ENCODE results near the gene SOX12.

Gene SOX12

GRCh38 chr20:362271-363254 lies 37.2 kb downstream of the SOX12 start:
- no peak for DNase-seq
- Histone ChIP-seq H3K27ac (ENCODE audit: insufficient read depth, low read length, poor library complexity, severe bottlenecking) (no peak overlapping the region), H3K36me3 (ENCODE audit: control insufficient read depth, insufficient read depth, low read length) (no peaks in the 10 kb centered on the region), H3K27me3 (replicated peaks; ENCODE audit: control insufficient read depth, insufficient read depth, low read length, poor library complexity, severe bottlenecking) (no peaks in the 10 kb centered on the region), H3K4me3 (ENCODE audit: insufficient read depth, low read depth, low read length, poor library complexity, severe bottlenecking) (no peak overlapping the region), H3K4me1 (ENCODE audit: control insufficient read depth, insufficient read depth, low read length, poor library complexity, severe bottlenecking) (peaks cover 8% of the 10 kb centered on the region), H3K9me3 (ENCODE audit: control insufficient read depth, low read length) (no peaks in the 10 kb centered on the region)

- H3K27me3 ChIP-seq (replicated peaks; ENCODE audit: control insufficient read depth, insufficient read depth, low read length, poor library complexity, severe bottlenecking) = no peaks in the 10 kb centered on the region
- H3K9me3 ChIP-seq (ENCODE audit: control insufficient read depth, low read length) = no peaks in the 10 kb centered on the region
- DNase-seq = no peak
- no peaks in the 10 kb centered on the region for H3K36me3 ChIP-seq (ENCODE audit: control insufficient read depth, insufficient read depth, low read length)
- H3K27ac ChIP-seq (ENCODE audit: insufficient read depth, low read length, poor library complexity, severe bottlenecking) = no peak overlapping the region
- H3K4me3 ChIP-seq (ENCODE audit: insufficient read depth, low read depth, low read length, poor library complexity, severe bottlenecking) = no peak overlapping the region
- H3K4me1 ChIP-seq (ENCODE audit: control insufficient read depth, insufficient read depth, low read length, poor library complexity, severe bottlenecking) = peaks cover 8% of the 10 kb centered on the region
Observed at GRCh38 chr20:363319-364078, 38.1 kb downstream of the SOX12 start.

- Histone ChIP-seq H3K9me3 (ENCODE audit: control insufficient read depth, low read length) (no peaks in the 10 kb centered on the region), H3K4me3 (ENCODE audit: insufficient read depth, low read depth, low read length, poor library complexity, severe bottlenecking) (no peak overlapping the region), H3K27me3 (replicated peaks; ENCODE audit: control insufficient read depth, insufficient read depth, low read length, poor library complexity, severe bottlenecking) (no peaks in the 10 kb centered on the region), H3K27ac (ENCODE audit: insufficient read depth, low read length, poor library complexity, severe bottlenecking) (no peak overlapping the region), H3K4me1 (ENCODE audit: control insufficient read depth, insufficient read depth, low read length, poor library complexity, severe bottlenecking) (peaks cover 8% of the 10 kb centered on the region), H3K36me3 (ENCODE audit: control insufficient read depth, insufficient read depth, low read length) (no peaks in the 10 kb centered on the region)
- DNase-seq = no peak
Observed at GRCh38 chr20:364905-365794, 39.8 kb downstream of the SOX12 start.

- H3K27ac ChIP-seq (ENCODE audit: insufficient read depth, low read length, poor library complexity, severe bottlenecking) = no peak overlapping the region
- H3K4me1 ChIP-seq (ENCODE audit: control insufficient read depth, insufficient read depth, low read length, poor library complexity, severe bottlenecking) = peaks cover 8% of the 10 kb centered on the region
- H3K27me3 ChIP-seq (replicated peaks; ENCODE audit: control insufficient read depth, insufficient read depth, low read length, poor library complexity, severe bottlenecking) = no peaks in the 10 kb centered on the region
- H3K36me3 ChIP-seq (ENCODE audit: control insufficient read depth, insufficient read depth, low read length) = no peaks in the 10 kb centered on the region
- DNase-seq = no peak
- H3K4me3 ChIP-seq (ENCODE audit: insufficient read depth, low read depth, low read length, poor library complexity, severe bottlenecking) = no peak overlapping the region
- no peaks in the 10 kb centered on the region for H3K9me3 ChIP-seq (ENCODE audit: control insufficient read depth, low read length)
Observed at GRCh38 chr20:366041-366718, 40.8 kb downstream of the SOX12 start.

DNA sequence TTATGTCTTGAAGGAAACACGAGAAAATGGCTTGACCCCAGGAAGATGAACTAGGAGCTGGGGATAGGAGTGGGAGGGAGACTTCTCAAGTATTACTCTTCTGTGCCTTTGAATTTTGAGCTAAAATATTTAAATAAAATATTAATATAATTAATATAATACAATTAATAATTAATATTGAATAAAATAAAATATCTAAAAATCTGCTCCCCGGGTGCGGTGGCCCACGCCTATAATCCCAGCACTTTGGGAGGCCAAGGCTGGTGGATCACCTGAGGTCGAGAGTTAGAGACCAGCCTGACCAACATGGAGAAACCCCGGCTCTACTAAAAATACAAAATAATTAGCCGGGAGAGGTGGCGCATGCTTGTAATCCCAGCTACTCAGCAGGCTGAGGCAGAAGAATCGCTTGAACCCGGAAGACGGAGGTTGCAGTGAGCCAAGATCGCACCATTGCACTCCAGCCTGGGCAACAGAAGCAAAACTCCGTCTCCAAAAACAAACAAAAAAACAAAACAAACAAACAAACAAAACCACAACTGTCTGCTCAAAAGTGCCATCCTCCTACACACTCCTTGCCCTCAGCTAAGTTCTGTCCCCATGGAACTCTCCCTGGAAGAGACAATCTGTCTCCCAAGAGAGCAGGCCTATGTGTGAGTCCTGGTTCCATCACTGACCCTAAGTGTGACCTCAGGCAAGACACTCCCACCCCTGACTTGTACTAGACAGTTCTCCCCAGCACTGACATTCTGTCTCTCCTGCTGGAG lies 41.5 kb downstream of the SOX12 start:
- Histone ChIP-seq H3K27ac (ENCODE audit: insufficient read depth, low read length, poor library complexity, severe bottlenecking) (no peak overlapping the region), H3K9me3 (ENCODE audit: control insufficient read depth, low read length) (no peaks in the 10 kb centered on the region), H3K4me3 (ENCODE audit: insufficient read depth, low read depth, low read length, poor library complexity, severe bottlenecking) (no peak overlapping the region), H3K36me3 (ENCODE audit: control insufficient read depth, insufficient read depth, low read length) (no peaks in the 10 kb centered on the region), H3K4me1 (ENCODE audit: control insufficient read depth, insufficient read depth, low read length, poor library complexity, severe bottlenecking) (peaks cover 10% of the 10 kb centered on the region), H3K27me3 (replicated peaks; ENCODE audit: control insufficient read depth, insufficient read depth, low read length, poor library complexity, severe bottlenecking) (no peaks in the 10 kb centered on the region)
- no peak for DNase-seq

GRCh38 chr20:367486-367887 lies 42.1 kb downstream of the SOX12 start:
- peaks cover 13% of the 10 kb centered on the region for H3K4me1 ChIP-seq (ENCODE audit: control insufficient read depth, insufficient read depth, low read length, poor library complexity, severe bottlenecking)
- H3K4me3 ChIP-seq (ENCODE audit: insufficient read depth, low read depth, low read length, poor library complexity, severe bottlenecking) = no peak overlapping the region
- no peaks in the 10 kb centered on the region for H3K9me3 ChIP-seq (ENCODE audit: control insufficient read depth, low read length)
- no peaks in the 10 kb centered on the region for H3K36me3 ChIP-seq (ENCODE audit: control insufficient read depth, insufficient read depth, low read length)
- no peak for DNase-seq
- H3K27me3 ChIP-seq (replicated peaks; ENCODE audit: control insufficient read depth, insufficient read depth, low read length, poor library complexity, severe bottlenecking) = no peaks in the 10 kb centered on the region
- H3K27ac ChIP-seq (ENCODE audit: insufficient read depth, low read length, poor library complexity, severe bottlenecking) = no peak overlapping the region

DNA sequence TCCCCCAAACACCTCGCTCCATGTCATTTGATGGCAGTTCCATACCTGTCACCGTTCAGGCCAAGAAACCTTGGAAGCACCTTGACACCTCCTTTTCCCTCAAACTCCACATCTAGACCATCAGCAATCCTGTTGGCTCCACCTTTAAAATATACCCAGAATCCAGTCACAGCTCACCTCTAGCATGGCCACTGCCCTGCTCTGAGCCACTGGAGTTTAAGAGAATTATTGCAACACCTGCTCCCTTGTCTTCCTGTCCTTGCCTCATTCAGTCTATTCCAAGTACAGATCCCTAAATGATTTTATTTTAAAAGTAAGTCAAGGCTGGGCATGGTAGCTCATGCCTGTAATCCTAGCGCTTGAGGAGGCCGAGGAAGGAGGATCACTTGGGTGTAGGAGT lies 43.6 kb downstream of the SOX12 start:
- Histone ChIP-seq H3K36me3 (ENCODE audit: control insufficient read depth, insufficient read depth, low read length) (no peaks in the 10 kb centered on the region), H3K4me1 (ENCODE audit: control insufficient read depth, insufficient read depth, low read length, poor library complexity, severe bottlenecking) (peaks cover 13% of the 10 kb centered on the region), H3K27me3 (replicated peaks; ENCODE audit: control insufficient read depth, insufficient read depth, low read length, poor library complexity, severe bottlenecking) (no peaks in the 10 kb centered on the region), H3K4me3 (ENCODE audit: insufficient read depth, low read depth, low read length, poor library complexity, severe bottlenecking) (no peak overlapping the region), H3K9me3 (ENCODE audit: control insufficient read depth, low read length) (no peaks in the 10 kb centered on the region), H3K27ac (ENCODE audit: insufficient read depth, low read length, poor library complexity, severe bottlenecking) (no peak overlapping the region)
- DNase-seq = no peak

GRCh38 chr20:370151-370600 lies 44.8 kb downstream of the SOX12 start:
- Histone ChIP-seq H3K4me3 (ENCODE audit: insufficient read depth, low read depth, low read length, poor library complexity, severe bottlenecking) (no peak overlapping the region), H3K36me3 (ENCODE audit: control insufficient read depth, insufficient read depth, low read length) (no peaks in the 10 kb centered on the region), H3K27ac (ENCODE audit: insufficient read depth, low read length, poor library complexity, severe bottlenecking) (no peak overlapping the region), H3K27me3 (replicated peaks; ENCODE audit: control insufficient read depth, insufficient read depth, low read length, poor library complexity, severe bottlenecking) (no peaks in the 10 kb centered on the region), H3K4me1 (ENCODE audit: control insufficient read depth, insufficient read depth, low read length, poor library complexity, severe bottlenecking) (peaks cover 13% of the 10 kb centered on the region), H3K9me3 (ENCODE audit: control insufficient read depth, low read length) (no peaks in the 10 kb centered on the region)
- DNase-seq = no peak

Measured in effector memory CD4-positive, alpha-beta T cell (primary cell).